ENCODE results near the gene GRB10. TPM values are rescaled to one million over a fixed set of nuclear protein-coding genes. Genes with fewer than 3 reads are reported as not detected.

Gene GRB10
- total and polyA plus RNA-seq, 2 donors (not counting 3 experiments of a cell fraction or from before 2014, with no cell fraction given) = 43.7 to 240 TPM

DNA sequence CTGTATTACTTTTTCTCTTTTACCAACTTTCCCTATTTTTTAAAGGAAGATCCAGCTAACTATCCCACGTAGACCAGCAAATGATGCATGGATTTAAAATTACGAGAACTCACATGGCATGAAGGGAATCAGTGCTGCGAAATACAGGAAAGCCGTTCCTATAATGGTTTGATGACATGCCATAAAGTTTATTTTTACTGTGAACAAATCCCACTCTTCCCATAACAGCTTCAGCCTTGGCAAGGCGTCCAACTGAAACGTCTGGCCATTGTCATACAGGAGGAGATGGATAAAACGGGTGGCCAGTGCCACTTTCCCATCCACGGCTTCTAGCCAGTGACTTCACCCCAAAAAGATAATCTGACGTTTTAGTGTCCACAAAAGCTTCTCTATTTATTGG is 111.3 kb downstream of the GRB10 start:
- H3K4me2 ChIP-seq (ENCODE audit: insufficient read depth, low read length) = no peak overlapping the region
- FAIRE-seq (no peak), DNase-seq (ENCODE audit: low read depth, low spot score) (no peak)
- peaks cover 8 to 47% of the 10 kb centered on the region in 2 experiments for H3K36me3 ChIP-seq (ENCODE audit: control insufficient read depth in 2 of 2, extremely low read depth in 1 of 2, insufficient read depth in 2 of 2, low read length in 2 of 2)
- no peaks in the 10 kb centered on the region for H3K27me3 ChIP-seq (ENCODE audit: control insufficient read depth in 2 of 2, insufficient read depth in 2 of 2, low read length in 2 of 2)
- no peak overlapping the region for H3K9ac ChIP-seq (replicated peaks; ENCODE audit: extremely low read depth, insufficient read depth, low read length)
- H3K9me3 ChIP-seq (replicated peaks; ENCODE audit: control insufficient read depth, insufficient read depth, low read length) = no peaks in the 10 kb centered on the region
- no peaks in the 10 kb centered on the region for H4K20me1 ChIP-seq (replicated peaks; ENCODE audit: control insufficient read depth, extremely low read depth, insufficient read depth, low read length)
- intact Hi-C loops (cut with micrococcal nuclease) = no loop called here
- peaks cover 18% of the 10 kb centered on the region for H3K4me1 ChIP-seq (ENCODE audit: control insufficient read depth, extremely low read depth, insufficient read depth, low read length)
- TF ChIP-seq GATA2 (IDR thresholded peaks at IDR 0.05; ENCODE audit: insufficient read depth, insufficient read length, low read depth, low read length) (no peak), JUN (IDR thresholded peaks at IDR 0.05; ENCODE audit: borderline replicate concordance, insufficient read depth, insufficient read length, low read depth) (no peak), POLR2AphosphoS5 (IDR thresholded peaks at IDR 0.05; ENCODE audit: insufficient read depth, low read depth, low read length) (no peak), POLR2A (IDR thresholded peaks at IDR 0.05; ENCODE audit: low read depth, low read length) (no peak)
- CTCF ChIA-PET = interaction anchor here (0.8 to 1.2 kb wide), 2 partner anchors 29 to 203 kb away, joined by 3 read pairs; no protein-coding TSS in a partner anchor
- dilution Hi-C loops (cut with MboI; ENCODE audit: extremely low pct_ligation_motif_present, low sequenced_read_pairs) = no loop called here
- H3K27ac ChIP-seq (ENCODE audit: insufficient read depth, low read depth, low read length) = no peak overlapping the region
- POLR2A ChIA-PET = no interaction called here
- H3K4me3 ChIP-seq (replicated peaks in 1 of 3; ENCODE audit: insufficient read depth in 1 of 3, low read depth in 1 of 3, low read length in 3 of 3) = no peak overlapping the region
- peaks cover 79% of the 10 kb centered on the region for H3K79me2 ChIP-seq (ENCODE audit: control insufficient read depth, insufficient read depth, low read length)
- no TSS peak for BruUV-seq (replicated peaks)
- no peaks in the 10 kb centered on the region for H3K9me1 ChIP-seq (replicated peaks; ENCODE audit: control insufficient read depth, extremely low read depth, insufficient read depth, low read length)
- no peak overlapping the region for H2AFZ ChIP-seq (ENCODE audit: low read depth, low read length)

- Histone ChIP-seq H3K79me2 (ENCODE audit: control insufficient read depth, insufficient read depth, low read length) (peaks cover 79% of the 10 kb centered on the region), H3K9me1 (replicated peaks; ENCODE audit: control insufficient read depth, extremely low read depth, insufficient read depth, low read length) (no peaks in the 10 kb centered on the region), H3K27ac (ENCODE audit: insufficient read depth, low read depth, low read length) (no peak overlapping the region), H2AFZ (ENCODE audit: low read depth, low read length) (no peak overlapping the region), H3K27me3 (ENCODE audit: control insufficient read depth in 2 of 2, insufficient read depth in 2 of 2, low read length in 2 of 2) (no peaks in the 10 kb centered on the region), H3K9ac (replicated peaks; ENCODE audit: extremely low read depth, insufficient read depth, low read length) (no peak overlapping the region), H3K9me3 (replicated peaks; ENCODE audit: control insufficient read depth, insufficient read depth, low read length) (no peaks in the 10 kb centered on the region), H3K36me3 (ENCODE audit: control insufficient read depth in 2 of 2, extremely low read depth in 1 of 2, insufficient read depth in 2 of 2, low read length in 2 of 2) (peaks cover 8 to 42% of the 10 kb centered on the region in 2 experiments), H4K20me1 (replicated peaks; ENCODE audit: control insufficient read depth, extremely low read depth, insufficient read depth, low read length) (no peaks in the 10 kb centered on the region), H3K4me1 (ENCODE audit: control insufficient read depth, extremely low read depth, insufficient read depth, low read length) (peaks cover 28% of the 10 kb centered on the region), H3K4me3 (replicated peaks in 1 of 3; ENCODE audit: insufficient read depth in 1 of 3, low read depth in 1 of 3, low read length in 3 of 3) (no peak overlapping the region), H3K4me2 (ENCODE audit: insufficient read depth, low read length) (no peak overlapping the region)
- CTCF ChIA-PET = no interaction called here
- POLR2A ChIA-PET = no interaction called here
- FAIRE-seq (no peak), DNase-seq (ENCODE audit: low read depth, low spot score) (no peak)
- dilution Hi-C loops (cut with MboI; ENCODE audit: extremely low pct_ligation_motif_present, low sequenced_read_pairs) = no loop called here
- no TSS peak for BruUV-seq (replicated peaks)
- intact Hi-C loops (cut with micrococcal nuclease) = loop anchor here (5.0 kb wide), 1 partner anchor 122 kb away; no protein-coding TSS in a partner anchor
- TF ChIP-seq GATA2 (IDR thresholded peaks at IDR 0.05; ENCODE audit: insufficient read depth, insufficient read length, low read depth, low read length) (no peak), MAX (IDR thresholded peaks at IDR 0.05; ENCODE audit: insufficient read depth, insufficient read length) (no peak), JUN (IDR thresholded peaks at IDR 0.05; ENCODE audit: borderline replicate concordance, insufficient read depth, insufficient read length, low read depth) (no peak), FOS (IDR thresholded peaks at IDR 0.05; ENCODE audit: borderline replicate concordance, insufficient read depth, low read length) (no peak), MYC (IDR thresholded peaks at IDR 0.05; ENCODE audit: low read depth, low read length) (no peak), EZH2 (IDR thresholded peaks at IDR 0.05; ENCODE audit: borderline replicate concordance, low read depth, low read length, severe bottlenecking) (no peak), POLR2AphosphoS5 (IDR thresholded peaks at IDR 0.05; ENCODE audit: insufficient read depth, low read depth, low read length) (no peak), POLR2A (IDR thresholded peaks at IDR 0.05; ENCODE audit: low read depth, low read length) (no peak)
- TF ChIP-seq, protein P1, sequence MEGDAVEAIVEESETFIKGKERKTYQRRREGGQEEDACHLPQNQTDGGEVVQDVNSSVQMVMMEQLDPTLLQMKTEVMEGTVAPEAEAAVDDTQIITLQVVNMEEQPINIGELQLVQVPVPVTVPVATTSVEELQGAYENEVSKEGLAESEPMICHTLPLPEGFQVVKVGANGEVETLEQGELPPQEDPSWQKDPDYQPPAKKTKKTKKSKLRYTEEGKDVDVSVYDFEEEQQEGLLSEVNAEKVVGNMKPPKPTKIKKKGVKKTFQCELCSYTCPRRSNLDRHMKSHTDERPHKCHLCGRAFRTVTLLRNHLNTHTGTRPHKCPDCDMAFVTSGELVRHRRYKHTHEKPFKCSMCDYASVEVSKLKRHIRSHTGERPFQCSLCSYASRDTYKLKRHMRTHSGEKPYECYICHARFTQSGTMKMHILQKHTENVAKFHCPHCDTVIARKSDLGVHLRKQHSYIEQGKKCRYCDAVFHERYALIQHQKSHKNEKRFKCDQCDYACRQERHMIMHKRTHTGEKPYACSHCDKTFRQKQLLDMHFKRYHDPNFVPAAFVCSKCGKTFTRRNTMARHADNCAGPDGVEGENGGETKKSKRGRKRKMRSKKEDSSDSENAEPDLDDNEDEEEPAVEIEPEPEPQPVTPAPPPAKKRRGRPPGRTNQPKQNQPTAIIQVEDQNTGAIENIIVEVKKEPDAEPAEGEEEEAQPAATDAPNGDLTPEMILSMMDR (IDR thresholded peaks at IDR 0.05; ENCODE audit: extremely low read depth in 1 of 2, insufficient read depth in 1 of 2, low read depth in 1 of 2, low read length in 2 of 2) = no peak
Measured at GRCh38 chr7:50669890-50670289, 112.8 kb downstream of the GRB10 start.

Data from endothelial cell of umbilical vein (primary cell).